A549 (cell line): Measurements from ENCODE around the gene PGF.

Experiments used
- CTCF ChIP-seq: fragments of >200 bp; sonication (Bioruptor Twin); formaldehyde crosslinking; IDR thresholded peaks from 3 replicates; pipeline ENCODE4 v1.5.1; 2016
- RFX5 ChIP-seq: fragments of 450-650 bp; IDR thresholded peaks from 2 replicates; pipeline ENCODE4 v1.7.1; 2014; ENCODE audit warnings: antibody characterized with exemption, mild to moderate bottlenecking, moderate library complexity
- USF2 ChIP-seq: fragments of 450-650 bp; IDR thresholded peaks from 2 replicates; pipeline ENCODE4 v1.6.1; 2014; ENCODE audit warnings: antibody characterized with exemption

- TF ChIP-seq USF2 = no peak
- no peak for TF ChIP-seq RFX5
- no peak; the same call in 2 of the 3 replicates for TF ChIP-seq CTCF
These were observed 8.6 kb downstream of the PGF start for GRCh38 chr14:74946659-74947281.
